GM21447 (cell line): ENCODE results near the gene EGR4.

ENCODE experiments used
- ATAC-seq: cut with Tn5 transposase; IDR thresholded peaks from one replicate; pipeline ENCODE4 v1.9.1; 2021; ENCODE audit not compliant: unreplicated experiment

EGR4 gene

GRCh38 chr2:73293534-73294171 lies at the start of gene EGR4:
Gene EGR4 (minus strand): TSS chr2:73293548. CDS start chr2:73293317, 231 bp downstream.
- ATAC-seq = peak; percentile 92

GRCh38 chr2:73341039-73341438 lies 47.7 kb upstream of the EGR4 start:
- ATAC-seq = no peak

- no peak for ATAC-seq
Measured at GRCh38 chr2:73339201-73339600, 45.9 kb upstream of the EGR4 start.

- peak; percentile 64 for ATAC-seq
Measured at GRCh38 chr2:73337828-73338227, 44.5 kb upstream of the EGR4 start.

GRCh38 chr2:73334620-73335019 lies 41.3 kb upstream of the EGR4 start:
- no peak for ATAC-seq

GRCh38 chr2:73334045-73334444 lies 40.7 kb upstream of the EGR4 start:
- ATAC-seq = no peak

- ATAC-seq = no peak
Measured at GRCh38 chr2:73333564-73333963, 40.2 kb upstream of the EGR4 start.

- no peak for ATAC-seq
Measured at GRCh38 chr2:73324126-73324725, 30.9 kb upstream of the EGR4 start.

- no peak for ATAC-seq
Measured at GRCh38 chr2:73323551-73323950, 30.2 kb upstream of the EGR4 start.

GRCh38 chr2:73314441-73314840 lies 21.1 kb upstream of the EGR4 start:
- ATAC-seq = no peak

- no peak for ATAC-seq
Measured at GRCh38 chr2:73307720-73308119, 14.4 kb upstream of the EGR4 start.

GRCh38 chr2:73301636-73302035 lies 8.3 kb upstream of the EGR4 start:
- ATAC-seq = no peak

GRCh38 chr2:73300926-73301325 lies 7.6 kb upstream of the EGR4 start:
- no peak for ATAC-seq

- no peak for ATAC-seq
Measured at GRCh38 chr2:73297586-73297985, 4.2 kb upstream of the EGR4 start.

- ATAC-seq = no peak
Measured at GRCh38 chr2:73297151-73297559, 3.8 kb upstream of the EGR4 start.

- no peak for ATAC-seq
Measured at GRCh38 chr2:73295751-73296400, 2.5 kb upstream of the EGR4 start.

- no peak for ATAC-seq
Measured at GRCh38 chr2:73294239-73294638, 891 bp upstream of the EGR4 start.

GRCh38 chr2:73292906-73293533 lies 328 bp downstream of the EGR4 start:
- no peak for ATAC-seq

- no peak for ATAC-seq
Measured at GRCh38 chr2:73292316-73292905, 937 bp downstream of the EGR4 start.

- ATAC-seq = no peak
Measured at GRCh38 chr2:73291461-73292315, 1.7 kb downstream of the EGR4 start.

- no peak for ATAC-seq
Measured at GRCh38 chr2:73291093-73291460, 2.3 kb downstream of the EGR4 start.
